Activated T-cell treated with anti-CD3 and anti-CD28 coated beads for 1 hour (primary cell): Measurements from ENCODE around the gene PCDHGA1.
"Not testable (repeated sequence)": the region's sequence is repeated elsewhere in the genome, so short reads cannot be mapped to it uniquely, and the experiment has no call there.

ENCODE experiments used
- DNase-seq: peaks from one replicate; pipeline ENCODE4 v3.0.0-alpha.2; 2020; ENCODE audit warnings: low read depth

PCDHGA1 gene

DNA sequence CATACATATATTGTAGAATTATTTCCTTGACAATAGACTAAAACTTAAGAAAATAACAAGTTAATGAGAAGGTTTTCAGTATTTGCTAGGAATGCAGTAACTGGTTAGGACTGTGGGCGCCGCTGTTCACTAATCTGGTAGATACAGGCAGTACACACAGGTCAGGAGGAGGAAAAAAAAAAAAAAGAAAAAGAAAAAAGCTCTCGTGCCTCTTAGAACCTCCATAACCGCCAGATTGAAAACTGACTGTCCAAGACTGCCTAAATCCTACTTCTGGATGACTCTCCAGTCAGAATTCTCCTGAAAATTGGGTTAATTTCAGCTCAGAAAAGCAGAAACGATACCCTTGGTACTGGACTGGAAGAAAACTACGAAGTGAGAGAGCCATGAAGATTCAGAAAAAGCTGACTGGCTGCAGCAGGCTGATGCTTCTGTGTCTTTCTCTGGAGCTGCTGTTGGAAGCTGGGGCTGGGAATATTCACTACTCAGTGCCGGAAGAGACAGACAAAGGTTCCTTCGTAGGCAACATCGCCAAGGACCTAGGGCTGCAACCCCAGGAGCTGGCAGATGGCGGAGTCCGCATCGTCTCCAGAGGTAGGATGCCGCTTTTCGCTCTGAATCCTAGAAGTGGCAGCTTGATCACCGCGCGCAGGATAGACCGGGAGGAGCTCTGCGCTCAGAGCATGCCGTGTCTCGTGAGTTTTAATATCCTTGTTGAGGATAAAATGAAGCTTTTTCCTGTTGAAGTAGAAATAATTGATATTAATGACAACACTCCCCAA lies at the start of gene PCDHGA1:
Gene PCDHGA1, plus strand, starts transcription at position 216 of the 782 bp plus-strand sequence.
- DNase-seq, result no peak

- no peak for DNase-seq
These were observed 31.9 kb upstream of the PCDHGA1 start for GRCh38 chr5:141298376-141298775.

DNA sequence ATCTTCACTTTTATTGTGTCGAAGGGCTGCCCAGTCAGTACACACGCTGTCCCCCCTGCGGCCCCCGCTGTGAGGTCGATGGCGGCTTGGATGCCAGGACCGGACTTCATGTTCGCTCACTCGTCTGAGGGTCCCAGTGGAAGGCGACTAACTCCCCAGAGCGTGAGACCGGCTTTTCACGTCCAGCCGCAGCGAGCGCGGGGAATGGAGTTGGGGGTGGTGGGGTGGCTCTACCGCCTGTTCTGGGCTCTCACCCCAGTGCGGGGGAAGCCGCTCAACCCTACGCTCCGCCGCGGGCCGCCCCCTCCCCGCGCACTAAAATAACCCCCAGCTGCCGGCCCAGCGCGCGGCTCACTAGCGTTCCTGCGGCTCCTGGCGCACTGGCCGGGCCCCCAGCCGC lies 26.6 kb upstream of the PCDHGA1 start, which contains the start of gene SLC25A2:
Gene SLC25A2, minus strand, starts transcription at position 294 of the 400 bp plus-strand sequence. Its CDS starts 184 bp downstream, at position 110.
- DNase-seq, result no peak

DNA sequence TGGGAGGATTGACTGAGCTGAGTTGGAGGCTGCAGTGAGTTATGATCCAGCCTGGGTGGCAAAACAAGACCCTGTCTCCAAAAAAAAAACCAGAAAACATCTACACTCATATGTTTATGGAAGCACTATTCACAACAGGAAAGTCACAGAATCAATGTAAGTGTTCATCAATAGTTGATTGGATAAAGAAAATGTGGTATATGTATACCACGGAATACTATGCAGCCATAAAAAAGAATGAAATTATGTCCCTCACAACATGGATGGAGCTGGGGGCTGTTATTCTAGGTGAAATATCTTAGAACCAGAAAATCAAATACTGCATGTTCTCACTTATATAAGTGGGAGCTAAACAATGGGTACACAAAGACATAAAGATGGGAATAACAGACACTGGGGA lies 23.7 kb upstream of the PCDHGA1 start:
- DNase-seq, result no peak

DNA sequence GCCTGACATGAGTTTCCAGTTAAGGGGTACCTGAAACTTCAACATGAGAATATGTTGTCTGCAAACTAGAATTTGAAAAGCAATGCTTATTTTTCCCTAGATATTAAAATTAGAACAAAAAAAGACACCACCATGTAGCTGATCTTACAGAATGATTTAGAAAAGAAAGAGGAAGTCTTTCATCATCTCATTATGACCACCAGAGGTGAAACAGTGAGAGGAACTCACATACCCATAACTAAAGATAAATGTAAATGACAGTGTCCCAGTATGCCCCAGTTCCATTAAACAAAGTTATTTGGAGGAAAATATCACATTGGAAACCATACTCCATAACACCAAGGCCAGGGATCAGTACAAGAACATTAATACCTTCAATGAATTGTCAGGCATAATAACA lies 16.6 kb upstream of the PCDHGA1 start:
- no peak for DNase-seq

DNA sequence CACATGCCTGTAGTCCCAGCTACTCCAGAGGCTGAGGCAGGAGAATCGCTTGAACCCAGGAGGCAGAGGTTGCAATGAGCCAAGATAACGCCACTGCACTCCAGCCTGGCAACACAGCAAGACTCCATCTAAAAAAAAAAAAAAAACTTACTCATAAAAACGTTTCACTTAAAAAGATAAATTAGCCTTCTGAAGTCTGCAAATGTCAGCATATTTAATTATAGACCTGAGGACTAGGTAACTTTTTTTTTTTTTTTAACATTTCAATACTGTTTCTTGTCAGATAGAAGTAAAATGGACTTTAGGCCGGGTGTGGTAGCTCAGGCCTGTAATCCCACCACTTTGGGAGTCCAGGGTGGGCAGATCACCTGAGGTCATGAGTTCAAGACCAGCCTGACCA lies 13.4 kb upstream of the PCDHGA1 start:
- not testable (repeated sequence) for DNase-seq

DNA sequence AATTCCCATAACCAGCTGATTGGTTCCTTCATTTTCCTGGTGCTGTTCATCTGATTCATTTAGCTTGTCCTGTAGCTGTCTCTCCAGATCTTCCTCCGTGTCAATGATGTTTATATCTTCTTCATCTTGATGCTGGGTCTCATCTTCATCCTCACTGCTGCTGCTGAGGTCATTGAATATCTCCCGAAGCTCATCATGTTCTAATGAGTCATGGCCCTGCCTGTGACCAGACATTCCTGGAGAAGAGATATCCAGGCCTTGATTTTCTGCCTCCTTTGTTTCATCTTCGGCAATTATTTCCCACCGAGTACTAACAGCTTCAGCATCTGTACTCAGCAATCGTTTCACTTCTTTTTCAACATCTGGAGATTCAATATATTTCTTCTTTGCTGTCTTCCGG lies 11.1 kb upstream of the PCDHGA1 start:
- no peak for DNase-seq

GRCh38 chr5:141319699-141320098 lies 10.6 kb upstream of the PCDHGA1 start:
- DNase-seq, result no peak

GRCh38 chr5:141320225-141321169 lies 9.8 kb upstream of the PCDHGA1 start, which contains the start of gene TAF7:
TAF7 (minus strand) TSS chr5:141320784; CDS start chr5:141320044, 740 bp downstream.
- DNase-seq, result peak; percentile 88

DNA sequence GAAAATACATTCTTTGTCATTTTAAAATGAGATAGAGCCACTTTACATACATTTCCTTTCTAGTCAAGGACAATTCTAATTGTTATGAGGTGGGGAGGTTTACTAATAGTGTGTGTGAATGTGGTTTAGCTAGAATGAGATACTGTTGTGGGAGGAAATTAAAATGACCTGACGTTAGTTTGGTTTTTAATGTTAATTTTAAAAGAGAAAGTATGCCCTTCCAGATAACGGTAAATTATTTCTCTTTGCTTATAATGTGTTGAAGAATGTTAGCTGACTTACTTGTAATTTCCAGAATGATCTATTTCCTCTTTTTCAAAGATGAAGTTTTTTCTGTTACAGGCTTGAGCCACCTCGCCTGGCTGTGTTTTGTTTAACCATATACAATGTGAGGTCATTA lies 8.1 kb upstream of the PCDHGA1 start:
- DNase-seq, result no peak

GRCh38 chr5:141326088-141326854 lies 4.0 kb upstream of the PCDHGA1 start:
- peak; percentile 50 for DNase-seq

GRCh38 chr5:141328231-141328630 lies 2.1 kb upstream of the PCDHGA1 start:
- no peak for DNase-seq

GRCh38 chr5:141332571-141332970 lies 2.3 kb downstream of the PCDHGA1 start:
- DNase-seq, result not testable (repeated sequence)

GRCh38 chr5:141338538-141339306 lies 8.4 kb downstream of the PCDHGA1 start, which contains the start of gene PCDHGA2:
PCDHGA2 (plus strand) TSS chr5:141338760.
- DNase-seq, result no peak

- not testable (repeated sequence) for DNase-seq
These were observed 10.6 kb downstream of the PCDHGA1 start for GRCh38 chr5:141340781-141341354.

DNA sequence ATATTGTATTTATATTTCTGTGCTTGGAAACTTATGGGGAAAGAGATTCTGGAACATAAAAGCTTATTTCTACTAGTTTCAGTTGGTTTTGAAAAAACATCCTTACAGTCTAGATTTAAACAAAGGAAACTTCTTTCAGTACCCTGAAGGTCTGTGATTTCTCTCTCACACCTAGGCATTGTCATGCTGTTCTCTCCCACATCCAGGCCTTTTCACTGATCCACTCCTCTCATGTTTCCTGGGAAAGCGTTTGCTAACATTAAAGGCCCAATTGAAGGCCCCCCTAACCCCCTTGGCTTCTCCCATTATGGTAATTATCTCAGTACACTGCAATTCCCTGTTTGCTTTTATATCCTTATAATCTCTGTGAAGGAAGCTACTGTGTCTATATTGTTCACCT lies 12.5 kb downstream of the PCDHGA1 start:
- no peak for DNase-seq

GRCh38 chr5:141343242-141343952 lies 13.1 kb downstream of the PCDHGA1 start, which contains the start of gene PCDHGA3:
PCDHGA3 (plus strand) TSS chr5:141343829; CDS start chr5:141344034, 205 bp downstream.
- no peak for DNase-seq

DNA sequence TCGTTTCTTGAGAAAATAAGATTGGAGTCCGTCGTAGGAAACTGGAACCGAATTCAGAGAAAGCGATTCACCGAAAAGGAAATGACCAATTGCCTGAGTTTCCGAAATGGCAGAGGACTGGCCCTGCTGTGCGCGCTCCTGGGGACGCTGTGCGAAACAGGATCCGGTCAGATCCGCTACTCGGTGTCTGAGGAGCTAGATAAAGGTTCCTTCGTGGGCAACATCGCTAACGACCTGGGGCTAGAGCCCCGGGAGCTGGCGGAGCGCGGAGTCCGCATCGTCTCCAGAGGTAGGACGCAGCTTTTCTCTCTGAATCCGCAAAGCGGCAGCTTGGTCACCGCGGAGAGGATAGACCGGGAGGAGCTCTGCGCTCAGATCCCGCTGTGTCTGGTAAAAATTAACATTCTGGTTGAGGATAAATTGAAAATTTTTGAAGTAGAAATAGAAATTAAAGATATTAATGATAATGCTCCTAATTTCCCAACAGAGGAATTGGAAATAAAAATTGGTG lies 13.7 kb downstream of the PCDHGA1 start:
- DNase-seq, result no peak

DNA sequence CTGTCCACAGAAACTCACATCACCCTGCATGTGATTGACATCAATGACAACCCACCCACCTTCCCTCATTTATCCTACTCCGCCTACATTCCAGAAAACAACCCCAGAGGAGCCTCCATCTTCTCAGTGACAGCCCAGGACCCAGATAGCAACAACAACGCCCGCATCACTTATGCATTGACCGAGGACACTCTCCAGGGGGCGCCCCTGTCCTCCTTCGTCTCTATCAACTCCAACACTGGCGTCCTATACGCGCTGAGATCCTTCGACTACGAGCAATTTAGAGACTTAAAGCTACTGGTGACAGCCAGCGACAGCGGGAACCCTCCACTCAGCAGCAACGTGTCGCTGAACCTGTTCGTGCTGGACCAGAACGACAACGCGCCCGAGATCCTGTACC lies 15.0 kb downstream of the PCDHGA1 start:
- DNase-seq, result no peak

DNA sequence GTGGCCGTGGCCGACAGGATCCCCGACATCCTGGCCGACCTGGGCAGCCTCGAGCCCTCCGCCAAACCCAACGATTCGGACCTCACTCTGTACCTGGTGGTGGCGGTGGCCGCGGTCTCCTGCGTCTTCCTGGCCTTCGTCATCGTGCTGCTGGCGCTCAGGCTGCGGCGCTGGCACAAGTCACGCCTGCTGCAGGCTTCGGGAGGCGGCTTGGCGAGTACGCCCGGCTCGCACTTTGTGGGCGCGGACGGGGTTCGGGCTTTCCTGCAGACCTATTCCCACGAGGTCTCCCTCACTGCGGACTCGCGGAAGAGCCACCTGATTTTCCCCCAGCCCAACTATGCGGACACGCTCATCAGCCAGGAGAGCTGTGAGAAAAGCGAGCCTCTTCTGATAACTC lies 15.7 kb downstream of the PCDHGA1 start:
- DNase-seq, result not testable (repeated sequence)
